ENCODE data around the gene PRC1.

The PRC1 gene

DNA sequence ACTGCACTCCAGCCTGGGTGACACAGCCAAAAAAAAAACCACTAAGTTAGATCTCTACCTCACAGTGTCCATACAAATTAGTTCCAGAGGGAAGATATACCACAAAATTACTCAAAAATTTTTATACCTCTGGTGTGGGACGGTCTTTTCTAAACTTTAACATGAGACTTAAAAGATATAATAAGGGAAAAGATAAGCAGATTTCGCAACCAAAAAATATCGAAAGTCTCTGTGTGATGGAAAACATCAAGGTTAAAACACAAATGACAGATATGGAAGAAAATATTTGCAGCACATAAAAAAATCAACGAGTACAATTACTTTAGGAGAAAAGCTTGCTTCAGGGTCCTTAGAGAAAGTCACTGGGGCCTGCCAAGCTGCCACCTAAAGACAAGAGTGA, 72.4 kb downstream of the PRC1 start:
- in situ Hi-C loops (cut with MboI; ENCODE audit: low sequenced_read_pairs, unreplicated experiment) = no loop called here
- TF ChIP-seq, protein P1, sequence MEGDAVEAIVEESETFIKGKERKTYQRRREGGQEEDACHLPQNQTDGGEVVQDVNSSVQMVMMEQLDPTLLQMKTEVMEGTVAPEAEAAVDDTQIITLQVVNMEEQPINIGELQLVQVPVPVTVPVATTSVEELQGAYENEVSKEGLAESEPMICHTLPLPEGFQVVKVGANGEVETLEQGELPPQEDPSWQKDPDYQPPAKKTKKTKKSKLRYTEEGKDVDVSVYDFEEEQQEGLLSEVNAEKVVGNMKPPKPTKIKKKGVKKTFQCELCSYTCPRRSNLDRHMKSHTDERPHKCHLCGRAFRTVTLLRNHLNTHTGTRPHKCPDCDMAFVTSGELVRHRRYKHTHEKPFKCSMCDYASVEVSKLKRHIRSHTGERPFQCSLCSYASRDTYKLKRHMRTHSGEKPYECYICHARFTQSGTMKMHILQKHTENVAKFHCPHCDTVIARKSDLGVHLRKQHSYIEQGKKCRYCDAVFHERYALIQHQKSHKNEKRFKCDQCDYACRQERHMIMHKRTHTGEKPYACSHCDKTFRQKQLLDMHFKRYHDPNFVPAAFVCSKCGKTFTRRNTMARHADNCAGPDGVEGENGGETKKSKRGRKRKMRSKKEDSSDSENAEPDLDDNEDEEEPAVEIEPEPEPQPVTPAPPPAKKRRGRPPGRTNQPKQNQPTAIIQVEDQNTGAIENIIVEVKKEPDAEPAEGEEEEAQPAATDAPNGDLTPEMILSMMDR (IDR thresholded peaks at IDR 0.05; ENCODE audit: borderline replicate concordance, control extremely low read depth, extremely low read depth, insufficient read depth, missing control alignments) = no peak

DNA sequence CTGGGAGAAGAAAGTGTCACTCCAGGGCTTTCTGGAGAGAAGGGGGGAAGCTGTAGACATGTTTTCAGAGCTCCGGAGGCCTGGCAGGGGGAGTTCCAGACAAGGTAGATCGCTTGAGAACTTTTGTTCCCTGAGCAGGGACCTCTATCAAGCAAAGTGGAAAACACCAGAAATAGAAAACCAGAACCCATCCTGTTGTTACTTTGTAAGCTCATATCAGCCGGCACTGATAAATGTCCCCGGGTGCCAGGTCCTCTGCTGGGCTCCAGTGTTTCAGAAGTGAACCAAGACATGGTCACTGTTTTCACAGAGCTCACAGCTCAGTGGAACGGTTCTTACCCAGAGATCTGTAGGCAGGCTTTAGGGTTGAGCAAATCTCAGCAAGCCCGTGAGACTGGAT, 75.5 kb downstream of the PRC1 start:
- TF ChIP-seq, protein P1 (IDR thresholded peaks at IDR 0.05; ENCODE audit: borderline replicate concordance, control extremely low read depth, extremely low read depth, insufficient read depth, missing control alignments) = no peak
- in situ Hi-C loops (cut with MboI; ENCODE audit: low sequenced_read_pairs, unreplicated experiment) = no loop called here
- DNase-seq (ENCODE audit: low spot score) = no peak

More for the DNA sequence above, 72.4 kb downstream of the PRC1 start:
- DNase-seq (ENCODE audit: low spot score) = no peak

DNA sequence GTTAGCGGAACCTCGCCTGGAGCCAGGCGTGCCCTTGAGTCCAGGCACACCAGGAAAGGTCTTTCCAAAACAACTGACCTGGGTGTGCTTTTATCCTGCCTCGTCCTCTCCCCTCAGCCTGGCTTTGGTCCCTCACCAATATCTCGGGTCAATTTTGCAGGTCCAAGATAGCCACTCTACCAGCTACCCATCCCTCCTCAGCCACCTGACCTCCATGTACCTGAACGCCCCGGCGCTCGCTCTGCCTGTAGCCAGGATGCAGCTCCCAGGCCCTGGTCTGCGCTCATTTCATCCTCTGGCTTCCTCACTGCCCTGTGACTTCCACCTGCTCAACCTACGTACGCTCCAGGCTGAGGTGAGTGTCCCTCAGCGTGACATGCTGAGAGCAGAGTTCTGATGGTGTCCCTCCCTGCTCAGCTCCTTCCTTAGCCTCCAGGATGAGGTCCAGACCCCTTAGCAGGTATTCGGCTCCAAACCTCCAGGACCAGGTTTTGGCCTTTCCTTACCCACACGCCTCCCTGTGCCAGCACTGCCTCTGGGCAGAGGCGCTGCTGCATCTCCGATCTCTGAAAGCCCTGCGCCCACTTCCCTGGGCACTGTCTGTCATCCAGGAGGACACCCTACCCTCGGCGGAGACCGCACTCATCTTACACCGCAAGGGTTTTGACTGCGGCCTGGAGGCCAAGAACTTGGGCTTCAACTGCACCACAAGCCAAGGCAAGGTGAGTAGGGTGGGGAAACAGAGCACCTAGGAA, 76.1 kb downstream of the PRC1 start:
- in situ Hi-C loops (cut with MboI; ENCODE audit: low sequenced_read_pairs, unreplicated experiment) = no loop called here
- TF ChIP-seq, protein P1 (IDR thresholded peaks at IDR 0.05; ENCODE audit: borderline replicate concordance, control extremely low read depth, extremely low read depth, insufficient read depth, missing control alignments) = no peak
- DNase-seq (ENCODE audit: low spot score) = no peak

DNA sequence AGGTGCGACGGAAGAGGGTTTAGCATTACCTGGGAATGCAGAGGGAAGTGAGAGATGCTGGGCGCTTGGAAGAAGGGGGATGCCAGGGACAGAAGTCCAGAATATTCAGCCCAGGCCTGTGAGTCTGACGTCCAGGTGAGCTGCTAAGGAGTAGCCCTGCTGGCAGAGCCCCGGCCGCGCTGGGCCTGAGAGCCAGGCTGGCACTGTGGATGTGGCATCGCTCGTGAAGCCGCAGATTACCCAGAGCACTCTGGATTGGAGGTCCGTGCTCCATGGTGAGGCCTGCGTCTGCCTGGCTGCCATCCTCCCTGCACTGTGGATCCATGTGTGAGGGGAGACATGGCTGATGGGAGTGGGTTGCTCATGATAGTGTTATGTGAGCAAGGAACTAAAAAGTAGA, 76.8 kb downstream of the PRC1 start:
- in situ Hi-C loops (cut with MboI; ENCODE audit: low sequenced_read_pairs, unreplicated experiment) = no loop called here
- DNase-seq (ENCODE audit: low spot score) = no peak
- TF ChIP-seq, protein P1 (IDR thresholded peaks at IDR 0.05; ENCODE audit: borderline replicate concordance, control extremely low read depth, extremely low read depth, insufficient read depth, missing control alignments) = no peak

DNA sequence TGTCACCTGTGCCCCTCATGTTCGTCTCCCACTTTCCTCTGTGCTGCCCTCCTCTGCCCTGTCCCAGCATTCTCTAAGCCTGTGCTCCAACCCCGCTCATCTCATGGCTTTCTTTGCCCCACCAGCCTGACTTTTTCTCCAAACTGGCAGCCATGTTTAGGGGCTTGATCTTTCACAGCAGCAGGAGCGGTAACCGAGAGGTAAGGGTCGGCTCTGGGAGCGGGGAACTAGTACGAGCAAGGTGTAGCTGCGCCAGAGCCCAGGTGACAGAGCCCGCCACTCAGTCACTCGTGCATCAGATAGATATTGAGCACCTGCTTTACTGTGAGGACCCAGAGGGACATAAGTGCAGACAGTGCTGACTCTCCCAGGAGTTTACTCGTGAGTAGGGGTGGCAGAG, 77.9 kb downstream of the PRC1 start:
- DNase-seq (ENCODE audit: low spot score) = no peak
- TF ChIP-seq, protein P1 (IDR thresholded peaks at IDR 0.05; ENCODE audit: borderline replicate concordance, control extremely low read depth, extremely low read depth, insufficient read depth, missing control alignments) = no peak
- in situ Hi-C loops (cut with MboI; ENCODE audit: low sequenced_read_pairs, unreplicated experiment) = no loop called here
